ENCODE measurements around the gene PSAT1.

The PSAT1 gene

GRCh38 chr9:78316166-78316892 is 19.4 kb downstream of the PSAT1 start:
- DNase-seq (ENCODE audit: low spot score) = no peak

GRCh38 chr9:78319197-78320029 is 22.5 kb downstream of the PSAT1 start:
- no peak for DNase-seq (ENCODE audit: low spot score)

- DNase-seq (ENCODE audit: low spot score) = no peak
Measured at GRCh38 chr9:78320030-78320693, 23.2 kb downstream of the PSAT1 start.

- no peak for DNase-seq (ENCODE audit: low spot score)
Measured at GRCh38 chr9:78320875-78321496, 24.1 kb downstream of the PSAT1 start.

- DNase-seq (ENCODE audit: low spot score) = no peak
Measured at GRCh38 chr9:78321505-78321904, 24.6 kb downstream of the PSAT1 start.

- no peak for DNase-seq (ENCODE audit: low spot score)
Measured at GRCh38 chr9:78324068-78324650, 27.2 kb downstream of the PSAT1 start.

GRCh38 chr9:78324682-78325081 is 27.8 kb downstream of the PSAT1 start:
- no peak for DNase-seq (ENCODE audit: low spot score)

- no peak for DNase-seq (ENCODE audit: low spot score)
Measured at GRCh38 chr9:78325343-78325742, 28.4 kb downstream of the PSAT1 start.

GRCh38 chr9:78325846-78326360 is 29.0 kb downstream of the PSAT1 start:
- DNase-seq (ENCODE audit: low spot score) = no peak

- DNase-seq (ENCODE audit: low spot score) = no peak
Measured at GRCh38 chr9:78326564-78326963, 29.6 kb downstream of the PSAT1 start.

- DNase-seq (ENCODE audit: low spot score) = no peak
Measured at GRCh38 chr9:78332381-78332780, 35.5 kb downstream of the PSAT1 start.

- DNase-seq (ENCODE audit: low spot score) = no peak
Measured at GRCh38 chr9:78348848-78349247, 51.9 kb downstream of the PSAT1 start.

- no peak for DNase-seq (ENCODE audit: low spot score)
Measured at GRCh38 chr9:78351816-78352215, 54.9 kb downstream of the PSAT1 start.

- no peak for DNase-seq (ENCODE audit: low spot score)
Measured at GRCh38 chr9:78354324-78354973, 57.5 kb downstream of the PSAT1 start.

- DNase-seq (ENCODE audit: low spot score) = no peak
Measured at GRCh38 chr9:78354989-78355388, 58.1 kb downstream of the PSAT1 start.

- DNase-seq (ENCODE audit: low spot score) = no peak
Measured at GRCh38 chr9:78356634-78357033, 59.7 kb downstream of the PSAT1 start.

- no peak for DNase-seq (ENCODE audit: low spot score)
Measured at GRCh38 chr9:78357165-78357873, 60.4 kb downstream of the PSAT1 start.

- no peak for DNase-seq (ENCODE audit: low spot score)
Measured at GRCh38 chr9:78358329-78359051, 61.6 kb downstream of the PSAT1 start.

- DNase-seq (ENCODE audit: low spot score) = no peak
Measured at GRCh38 chr9:78363221-78363620, 66.3 kb downstream of the PSAT1 start.

Data from RKO (cell line).